H4 (cell line): ENCODE measurements around the gene AFAP1L2. TPM values are rescaled to one million over a fixed set of nuclear protein-coding genes. Genes with fewer than 3 reads are reported as not detected.

Source experiments
- DNase-seq: peaks from one replicate; pipeline ENCODE4 v3.0.0-alpha.2; 2015; ENCODE audit warnings: low spot score
- total RNA-seq: library from RNA; depleted of rRNA; stranded (reverse); fragments of >200 nt; shearing (Covaris generic); gene quantifications from 2 replicates; pipeline ENCODE4 v1.2.3, GENCODE V29; 2014; rRNA removed

The AFAP1L2 gene, protein sequence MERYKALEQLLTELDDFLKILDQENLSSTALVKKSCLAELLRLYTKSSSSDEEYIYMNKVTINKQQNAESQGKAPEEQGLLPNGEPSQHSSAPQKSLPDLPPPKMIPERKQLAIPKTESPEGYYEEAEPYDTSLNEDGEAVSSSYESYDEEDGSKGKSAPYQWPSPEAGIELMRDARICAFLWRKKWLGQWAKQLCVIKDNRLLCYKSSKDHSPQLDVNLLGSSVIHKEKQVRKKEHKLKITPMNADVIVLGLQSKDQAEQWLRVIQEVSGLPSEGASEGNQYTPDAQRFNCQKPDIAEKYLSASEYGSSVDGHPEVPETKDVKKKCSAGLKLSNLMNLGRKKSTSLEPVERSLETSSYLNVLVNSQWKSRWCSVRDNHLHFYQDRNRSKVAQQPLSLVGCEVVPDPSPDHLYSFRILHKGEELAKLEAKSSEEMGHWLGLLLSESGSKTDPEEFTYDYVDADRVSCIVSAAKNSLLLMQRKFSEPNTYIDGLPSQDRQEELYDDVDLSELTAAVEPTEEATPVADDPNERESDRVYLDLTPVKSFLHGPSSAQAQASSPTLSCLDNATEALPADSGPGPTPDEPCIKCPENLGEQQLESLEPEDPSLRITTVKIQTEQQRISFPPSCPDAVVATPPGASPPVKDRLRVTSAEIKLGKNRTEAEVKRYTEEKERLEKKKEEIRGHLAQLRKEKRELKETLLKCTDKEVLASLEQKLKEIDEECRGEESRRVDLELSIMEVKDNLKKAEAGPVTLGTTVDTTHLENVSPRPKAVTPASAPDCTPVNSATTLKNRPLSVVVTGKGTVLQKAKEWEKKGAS
- 0.70 and 1.3 TPM in 2 replicates for total RNA-seq

GRCh38 chr10:114404171-114405010, at the start of gene AFAP1L2:
AFAP1L2 (minus strand) TSS chr10:114404502; CDS start chr10:114404455, 47 bp downstream.
- no peak for DNase-seq

DNA sequence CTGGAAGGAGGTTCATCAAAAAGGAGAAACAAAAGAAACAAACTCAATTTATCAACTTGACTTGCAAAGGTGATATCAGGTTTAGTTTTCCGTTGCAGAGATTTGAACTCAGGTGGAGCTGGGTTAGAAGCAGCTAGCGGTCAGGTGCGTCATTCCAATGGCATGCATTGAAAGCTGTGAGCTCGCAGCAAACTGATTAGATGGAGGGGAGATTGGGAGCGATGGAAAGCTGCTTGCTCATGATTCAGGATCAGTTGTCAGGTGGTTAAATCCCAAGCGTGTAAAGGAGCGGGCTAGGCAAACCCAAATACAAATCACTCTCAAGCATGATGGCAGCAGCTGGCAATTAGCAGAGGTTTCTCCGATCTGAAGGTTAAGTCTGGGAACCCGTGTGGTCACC, 49.3 kb upstream of the AFAP1L2 start:
- DNase-seq, result no peak

DNA sequence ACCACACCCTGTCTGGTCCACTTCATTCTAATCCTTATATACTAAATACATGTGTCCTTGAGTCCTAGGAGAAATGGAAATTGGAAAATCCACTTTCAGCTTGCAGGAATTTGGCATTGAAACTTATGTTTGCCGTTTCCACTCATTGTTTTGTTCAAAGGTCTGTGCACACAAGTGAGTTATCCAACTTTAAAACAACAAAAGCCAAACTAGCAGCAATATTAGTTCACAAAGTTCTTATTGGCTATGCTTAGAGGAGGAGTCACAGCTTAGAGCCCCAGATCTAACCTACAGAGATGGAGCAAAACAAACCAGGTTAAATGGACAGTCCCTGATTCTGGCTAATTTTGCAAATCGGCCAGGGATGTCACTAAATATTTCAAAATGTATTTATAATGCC, 44.6 kb upstream of the AFAP1L2 start:
- no peak for DNase-seq

- DNase-seq, result no peak
Measured at GRCh38 chr10:114445332-114445731, 41.0 kb upstream of the AFAP1L2 start.

DNA sequence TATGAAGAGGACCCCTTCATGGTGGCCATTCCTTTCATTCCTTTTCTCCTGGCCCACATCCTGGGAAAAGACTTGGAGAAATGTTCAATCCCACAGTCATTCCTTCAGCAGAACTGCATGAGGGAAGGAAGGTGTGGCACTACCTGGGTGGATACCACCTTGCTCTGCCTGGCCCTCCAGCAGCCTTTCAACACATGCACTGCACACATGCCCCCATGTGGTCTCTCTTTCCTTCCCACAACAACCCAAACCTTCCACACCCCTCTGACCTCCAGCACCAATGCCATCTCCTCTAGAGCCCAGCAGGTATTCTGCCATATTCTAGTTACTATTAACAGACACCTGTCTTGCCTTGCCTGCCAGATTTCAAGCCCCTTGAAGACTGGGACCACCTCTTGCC, 40.5 kb upstream of the AFAP1L2 start:
- no peak for DNase-seq

DNA sequence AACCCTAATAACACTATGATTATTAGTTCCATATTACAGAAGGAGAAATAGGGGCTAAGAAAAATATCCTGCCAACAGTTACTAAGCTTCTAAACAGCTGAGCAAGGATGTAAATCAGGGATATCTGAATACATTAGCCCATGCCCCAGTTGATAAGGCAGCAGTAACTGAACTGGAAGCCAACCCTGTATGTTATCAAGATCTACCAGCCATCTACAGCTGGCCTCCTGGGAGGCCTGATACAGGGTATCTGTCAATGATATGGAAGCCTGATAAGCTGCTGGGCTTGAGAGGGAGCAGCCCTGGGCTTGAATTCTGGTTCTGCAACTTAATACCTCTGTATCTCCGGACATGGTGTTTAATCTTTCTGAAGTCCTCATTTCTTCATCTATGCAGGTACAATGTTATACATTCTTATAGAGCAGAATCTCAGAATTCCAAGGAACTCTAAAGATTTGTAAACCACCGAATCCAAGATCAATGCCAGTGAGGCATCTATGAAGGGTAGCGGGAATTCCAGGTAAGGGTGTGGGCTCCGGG, 37.9 kb upstream of the AFAP1L2 start:
- no peak for DNase-seq

DNA sequence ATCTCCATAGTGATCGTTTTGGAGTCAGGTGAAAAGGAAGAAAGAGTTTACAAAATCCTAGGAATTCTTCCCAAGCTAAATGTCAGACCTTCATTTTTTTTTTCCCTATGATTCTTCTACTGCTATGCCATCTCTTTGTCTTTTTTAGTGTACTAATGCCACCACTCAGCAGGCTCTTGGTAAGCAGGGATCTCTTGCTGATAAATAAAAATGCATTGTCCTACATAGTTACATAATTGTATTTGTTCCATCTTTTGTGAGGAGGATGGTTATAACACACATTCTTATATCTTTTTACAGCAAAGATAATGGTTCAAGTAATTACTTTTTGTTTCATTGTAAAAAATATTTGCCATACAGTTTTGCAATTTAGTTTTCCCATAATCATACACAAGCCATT, 36.8 kb upstream of the AFAP1L2 start:
- DNase-seq, result no peak

DNA sequence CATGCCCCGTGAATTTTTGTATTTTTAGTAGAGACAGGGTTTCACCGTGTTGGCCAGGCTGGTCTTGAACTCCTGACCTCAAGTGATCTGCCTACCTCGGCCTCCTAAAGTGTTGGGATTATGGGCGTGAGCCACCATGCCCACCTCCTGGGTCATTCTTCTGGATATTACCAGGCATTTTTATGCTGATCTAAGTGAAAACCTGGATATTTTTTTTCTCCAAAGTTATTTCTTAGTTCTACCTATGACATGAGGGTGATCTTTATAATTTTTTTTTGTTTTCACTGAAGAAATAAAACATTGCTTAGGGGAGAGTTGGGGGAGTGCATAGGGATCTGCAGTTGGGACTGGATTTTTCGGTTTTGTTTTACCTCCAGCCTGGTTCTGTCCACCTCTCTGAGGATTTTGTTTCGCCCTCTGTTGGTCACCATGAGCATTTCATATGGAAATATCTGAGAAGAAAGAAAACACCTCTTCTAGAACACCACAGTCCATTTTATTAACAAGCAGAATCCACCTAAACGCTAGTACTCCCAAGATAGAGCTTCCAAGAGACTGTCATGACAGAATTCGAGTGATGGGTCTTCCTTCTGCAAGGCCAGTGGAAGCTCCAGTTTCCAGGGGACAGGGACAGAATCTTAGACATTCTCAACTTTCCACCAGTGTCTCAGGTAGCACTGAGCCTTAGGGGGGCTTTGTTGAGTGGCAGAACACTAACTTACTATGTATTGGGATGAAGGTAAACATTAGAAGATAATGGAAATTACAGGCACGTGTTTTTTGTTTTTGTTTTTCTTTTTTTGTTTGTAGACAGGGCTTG, 33.4 kb upstream of the AFAP1L2 start:
- peak; percentile 21 for DNase-seq

DNA sequence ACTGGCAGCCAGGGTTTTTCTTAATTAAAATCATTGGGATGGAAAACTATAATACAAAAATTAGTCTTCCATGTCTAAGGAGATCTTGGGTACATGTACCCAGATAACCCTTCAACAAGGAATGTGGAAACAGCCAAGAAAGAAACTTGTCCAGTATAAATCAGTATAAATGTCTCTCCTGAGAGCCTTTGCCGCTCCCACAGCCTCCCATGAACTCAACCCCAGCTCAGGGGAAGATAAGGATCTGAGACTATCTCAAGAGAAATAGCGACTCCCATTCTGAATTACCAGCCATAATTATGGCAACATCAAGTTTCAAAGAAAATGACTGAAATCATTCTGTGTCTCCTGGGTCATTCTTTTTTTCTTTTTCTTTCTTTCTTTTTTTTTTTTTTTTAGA, 32.6 kb upstream of the AFAP1L2 start:
- no peak for DNase-seq

- DNase-seq, result no peak
Measured at GRCh38 chr10:114432566-114433093, 28.3 kb upstream of the AFAP1L2 start.

DNA sequence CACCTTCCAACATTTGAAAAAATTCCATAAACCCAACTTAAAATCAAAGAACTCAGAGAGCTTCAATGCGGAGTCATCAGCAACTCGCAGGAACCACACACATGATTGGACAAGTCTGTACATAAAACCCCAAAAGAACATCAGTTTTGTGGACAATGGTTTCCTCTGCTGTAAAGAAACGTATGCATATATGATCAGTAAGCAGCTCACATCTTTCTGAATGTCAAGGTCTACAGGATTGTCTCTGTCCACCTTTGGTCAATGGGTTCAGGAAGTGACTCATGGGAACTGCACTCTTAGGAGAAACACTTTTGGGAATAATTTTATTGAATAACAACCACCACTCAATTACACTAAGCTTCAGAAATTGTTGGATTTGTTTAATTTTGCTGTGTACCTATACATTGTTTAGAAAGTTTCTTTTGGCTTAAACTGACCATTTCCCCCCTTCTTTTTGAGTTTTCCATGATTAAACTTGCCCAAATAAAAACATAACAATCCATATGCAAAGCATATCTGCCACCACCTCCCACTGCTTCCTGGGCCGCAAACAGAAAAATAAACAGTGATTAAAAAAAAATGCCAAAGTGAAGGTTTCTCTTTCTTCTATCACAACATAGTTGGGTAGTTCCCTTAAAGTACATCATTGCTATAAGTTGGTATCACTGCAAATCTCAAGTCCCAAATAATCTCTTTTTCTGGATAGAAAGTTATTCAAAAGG, 27.3 kb upstream of the AFAP1L2 start:
- no peak for DNase-seq

- no peak for DNase-seq
Measured at GRCh38 chr10:114430688-114431413, 26.5 kb upstream of the AFAP1L2 start.

DNA sequence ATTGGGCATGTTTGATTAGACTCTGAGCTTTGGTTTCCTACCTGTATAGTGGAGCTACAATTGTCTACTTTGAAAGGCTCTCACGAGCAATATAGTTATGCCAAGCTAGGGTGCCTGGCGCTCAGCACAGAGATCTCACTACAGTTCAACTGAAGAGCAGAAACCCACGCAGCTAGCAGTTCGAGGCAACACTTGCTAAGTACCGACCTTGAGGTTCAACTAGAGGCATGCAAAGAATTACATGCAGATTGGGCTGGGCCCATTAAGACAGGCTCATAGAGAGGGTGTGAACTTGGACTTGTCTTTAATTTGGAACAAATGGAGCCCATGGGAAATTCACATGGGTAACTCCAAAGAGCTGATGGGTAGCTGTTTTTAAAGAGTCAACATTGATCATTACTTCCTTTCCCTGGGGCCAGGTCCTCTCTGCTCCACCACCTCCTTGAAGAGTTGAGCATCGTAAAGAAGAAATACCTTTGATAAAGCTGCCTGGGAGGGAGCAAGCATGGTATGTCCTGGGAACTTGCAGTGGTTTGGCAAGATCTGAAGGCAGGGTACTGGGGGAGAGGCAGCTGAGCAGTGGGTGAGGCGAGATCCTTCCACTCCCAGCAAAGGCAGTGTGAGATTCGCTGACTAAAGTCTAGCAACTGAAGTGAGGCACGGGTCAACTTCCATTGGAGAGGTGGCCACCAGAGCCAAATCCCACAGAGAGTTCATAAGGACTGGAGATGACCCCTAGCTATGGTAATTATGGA, 25.5 kb upstream of the AFAP1L2 start:
- DNase-seq, result no peak

- no peak for DNase-seq
Measured at GRCh38 chr10:114427124-114427852, 23.0 kb upstream of the AFAP1L2 start.

GRCh38 chr10:114426476-114426875, 22.2 kb upstream of the AFAP1L2 start:
- no peak for DNase-seq

DNA sequence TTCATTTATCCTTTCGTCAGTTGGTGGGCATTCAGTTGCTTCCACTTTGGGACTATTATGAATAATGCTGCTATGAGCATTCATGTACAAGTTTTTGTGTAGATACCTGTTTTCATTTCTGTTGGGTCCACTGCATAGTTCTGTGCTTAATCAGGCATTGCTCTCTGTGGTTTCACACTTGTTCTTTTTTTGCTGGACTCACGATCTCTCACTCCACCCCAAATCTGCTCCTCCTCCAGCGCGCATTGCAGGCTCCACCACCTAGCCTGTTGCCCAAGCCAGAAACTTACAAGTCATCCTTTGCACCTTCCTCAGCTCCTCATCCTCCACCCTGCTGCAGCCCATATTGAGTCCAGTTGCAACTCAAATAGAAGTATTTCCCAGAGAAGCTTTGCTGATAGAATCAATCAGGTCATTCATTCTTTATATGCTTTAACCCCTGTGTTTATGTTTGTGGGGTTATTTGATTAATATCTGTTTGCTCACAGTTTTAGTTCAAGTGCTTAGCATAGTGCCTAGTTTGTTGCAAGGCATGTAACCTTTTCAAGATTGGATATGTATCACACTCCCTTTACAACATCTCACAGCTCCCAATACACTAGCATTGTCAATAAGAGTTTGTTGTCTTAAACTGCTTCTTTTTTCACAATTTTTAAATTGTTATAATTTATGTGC, 16.6 kb upstream of the AFAP1L2 start:
- DNase-seq, result no peak

DNA sequence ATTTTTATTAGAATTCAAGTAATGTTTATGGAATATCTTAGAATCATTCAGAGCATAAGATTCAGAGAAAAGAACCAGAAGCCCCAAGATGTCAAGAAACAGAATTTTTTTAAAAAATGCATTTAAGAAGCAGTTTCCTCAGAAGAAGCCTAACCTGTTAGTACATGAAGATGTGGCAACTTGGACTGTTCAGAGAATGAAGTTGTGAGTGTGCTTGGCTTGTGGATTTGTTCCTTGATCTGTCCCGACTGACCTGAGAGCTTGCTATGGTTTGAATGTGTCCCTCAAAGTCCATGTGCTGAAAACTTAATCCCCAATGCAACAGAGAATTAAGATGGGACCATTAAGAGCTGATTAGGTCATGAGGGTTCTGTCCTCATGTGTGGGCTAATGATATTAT, 13.8 kb upstream of the AFAP1L2 start:
- no peak for DNase-seq
